ENCODE measurements around the gene PXDC1. TPM values are rescaled to one million over a fixed set of nuclear protein-coding genes. Genes with fewer than 3 reads are reported as not detected.

PXDC1 gene
- total RNA-seq, 1 experiment from 2014 or later, result 18.2 TPM

- H3K27ac Mint-ChIP-seq (ENCODE audit: unreplicated experiment), result peak overlapping the region; percentile 89
- no TSS peak for BruUV-seq (replicated peaks)
- H3K4me1 Mint-ChIP-seq (ENCODE audit: low read depth, unreplicated experiment), result peaks cover 34% of the 10 kb centered on the region
- H3K4me3 Mint-ChIP-seq (ENCODE audit: low read depth, unreplicated experiment), result peak overlapping the region; percentile 85
- CTCF ChIA-PET, result interaction anchor here (1.1 to 2.5 kb wide), 7 partner anchors 47 to 229 kb away, joined by 4 to 14 read pairs (median 5); partner anchors contain the start of gene FAM50B
- DNase-seq, result peak; percentile 20
- no peaks in the 10 kb centered on the region for H3K27me3 Mint-ChIP-seq (ENCODE audit: unreplicated experiment)
- H3K36me3 Mint-ChIP-seq (ENCODE audit: insufficient read depth, unreplicated experiment), result peaks cover 55% of the 10 kb centered on the region
- TF ChIP-seq CTCF (IDR thresholded peaks at IDR 0.05; ENCODE audit: unreplicated experiment), result no peak
- intact Hi-C loops (cut with micrococcal nuclease; ENCODE audit: unreplicated experiment), result loop anchor here (1.0 to 10.0 kb wide), 3 partner anchors 77 to 405 kb away; no protein-coding TSS in a partner anchor
- no peaks in the 10 kb centered on the region for H3K9me3 Mint-ChIP-seq (ENCODE audit: low read depth, unreplicated experiment)
Observed at GRCh38 chr6:3749977-3750316, 1.6 kb downstream of the PXDC1 start.

- intact Hi-C loops (cut with micrococcal nuclease; ENCODE audit: unreplicated experiment), result loop anchor here (1.0 to 10.0 kb wide), 3 partner anchors 78 to 406 kb away; no protein-coding TSS in a partner anchor
- no peaks in the 10 kb centered on the region for H3K27me3 Mint-ChIP-seq (ENCODE audit: unreplicated experiment)
- peaks cover 55% of the 10 kb centered on the region for H3K36me3 Mint-ChIP-seq (ENCODE audit: insufficient read depth, unreplicated experiment)
- TF ChIP-seq CTCF (IDR thresholded peaks at IDR 0.05; ENCODE audit: unreplicated experiment), result no peak
- H3K9me3 Mint-ChIP-seq (ENCODE audit: low read depth, unreplicated experiment), result no peaks in the 10 kb centered on the region
- peaks cover 34% of the 10 kb centered on the region for H3K4me1 Mint-ChIP-seq (ENCODE audit: low read depth, unreplicated experiment)
- H3K4me3 Mint-ChIP-seq (ENCODE audit: low read depth, unreplicated experiment), result peak overlapping the region; percentile 85
- CTCF ChIA-PET, result interaction anchor here (1.1 to 2.5 kb wide), 7 partner anchors 48 to 229 kb away, joined by 4 to 14 read pairs (median 5); partner anchors contain the start of gene FAM50B
- BruUV-seq (replicated peaks), result no TSS peak
- peak; percentile 77 for DNase-seq
- peak overlapping the region; percentile 89 for H3K27ac Mint-ChIP-seq (ENCODE audit: unreplicated experiment)
Observed at GRCh38 chr6:3749067-3749841, 2.3 kb downstream of the PXDC1 start.

GRCh38 chr6:3748208-3749066, 3.1 kb downstream of the PXDC1 start:
- intact Hi-C loops (cut with micrococcal nuclease; ENCODE audit: unreplicated experiment), result loop anchor here (1.0 to 10.0 kb wide), 4 partner anchors 79 to 406 kb away; no protein-coding TSS in a partner anchor
- H3K27ac Mint-ChIP-seq (ENCODE audit: unreplicated experiment), result peak overlapping the region; percentile 65
- peak; percentile 15 for TF ChIP-seq CTCF (IDR thresholded peaks at IDR 0.05; ENCODE audit: unreplicated experiment)
- H3K4me1 Mint-ChIP-seq (ENCODE audit: low read depth, unreplicated experiment), result peaks cover 34% of the 10 kb centered on the region
- CTCF ChIA-PET, result interaction anchor here (0.6 to 2.5 kb wide), 5 partner anchors 77 to 240 kb away, joined by 3 to 14 read pairs (median 5); partner anchors contain the start of gene FAM50B
- no peaks in the 10 kb centered on the region for H3K9me3 Mint-ChIP-seq (ENCODE audit: low read depth, unreplicated experiment)
- H3K4me3 Mint-ChIP-seq (ENCODE audit: low read depth, unreplicated experiment), result peak overlapping the region; percentile 85
- no peaks in the 10 kb centered on the region for H3K27me3 Mint-ChIP-seq (ENCODE audit: unreplicated experiment)
- no TSS peak for BruUV-seq (replicated peaks)
- peak; percentile 70 for DNase-seq
- peaks cover 55% of the 10 kb centered on the region for H3K36me3 Mint-ChIP-seq (ENCODE audit: insufficient read depth, unreplicated experiment)

- Mint-ChIP-seq H3K4me1 (ENCODE audit: low read depth, unreplicated experiment) (peaks cover 45% of the 10 kb centered on the region), H3K4me3 (ENCODE audit: low read depth, unreplicated experiment) (no peak overlapping the region), H3K36me3 (ENCODE audit: insufficient read depth, unreplicated experiment) (peaks cover 42% of the 10 kb centered on the region), H3K27ac (ENCODE audit: unreplicated experiment) (peak overlapping the region; percentile 65), H3K27me3 (ENCODE audit: unreplicated experiment) (no peaks in the 10 kb centered on the region), H3K9me3 (ENCODE audit: low read depth, unreplicated experiment) (no peaks in the 10 kb centered on the region)
- DNase-seq, result no peak
- no peak for TF ChIP-seq CTCF (IDR thresholded peaks at IDR 0.05; ENCODE audit: unreplicated experiment)
- no TSS peak for BruUV-seq (replicated peaks)
- intact Hi-C loops (cut with micrococcal nuclease; ENCODE audit: unreplicated experiment), result loop anchor here (5.0 to 10.0 kb wide), 2 partner anchors 80 to 408 kb away; no protein-coding TSS in a partner anchor
- CTCF ChIA-PET, result no interaction called here
Observed at GRCh38 chr6:3747100-3747737, 4.3 kb downstream of the PXDC1 start.

Measured in Calu3 (cell line).